ENCODE measurements around the gene PRSS33.

The PRSS33 gene

DNA sequence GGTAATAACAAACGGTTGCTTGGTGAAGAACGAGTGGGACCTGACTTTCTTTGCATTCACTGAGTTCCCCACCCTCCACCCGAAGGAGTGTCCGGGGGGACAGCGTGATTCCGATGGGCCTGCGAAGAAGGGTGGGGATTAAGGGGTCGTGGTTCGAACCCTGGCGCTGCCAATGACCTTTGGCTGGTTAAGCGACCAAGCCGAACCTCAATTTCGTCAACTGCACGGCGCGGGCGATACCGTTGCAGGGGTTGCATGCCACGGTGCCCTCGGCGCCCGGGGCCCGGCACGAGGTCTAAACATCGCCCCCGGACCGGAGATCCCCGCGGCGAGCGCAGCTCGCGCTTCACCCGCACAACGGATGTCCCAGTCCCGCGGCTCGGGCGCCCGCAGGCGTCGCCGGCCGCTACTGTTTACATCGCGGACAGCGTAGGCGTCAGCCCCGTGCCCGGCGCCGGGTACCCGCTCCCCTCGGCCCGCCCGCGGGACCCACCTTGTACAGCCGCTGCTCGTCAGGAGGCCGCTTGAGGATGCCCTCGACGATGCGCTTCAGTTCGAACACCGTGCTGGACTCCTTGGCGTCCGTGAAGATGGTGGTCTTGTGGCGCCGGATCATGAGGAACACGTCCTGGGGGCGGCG, 10.7 kb downstream of the PRSS33 start:
- DNase-seq, result no peak

DNA sequence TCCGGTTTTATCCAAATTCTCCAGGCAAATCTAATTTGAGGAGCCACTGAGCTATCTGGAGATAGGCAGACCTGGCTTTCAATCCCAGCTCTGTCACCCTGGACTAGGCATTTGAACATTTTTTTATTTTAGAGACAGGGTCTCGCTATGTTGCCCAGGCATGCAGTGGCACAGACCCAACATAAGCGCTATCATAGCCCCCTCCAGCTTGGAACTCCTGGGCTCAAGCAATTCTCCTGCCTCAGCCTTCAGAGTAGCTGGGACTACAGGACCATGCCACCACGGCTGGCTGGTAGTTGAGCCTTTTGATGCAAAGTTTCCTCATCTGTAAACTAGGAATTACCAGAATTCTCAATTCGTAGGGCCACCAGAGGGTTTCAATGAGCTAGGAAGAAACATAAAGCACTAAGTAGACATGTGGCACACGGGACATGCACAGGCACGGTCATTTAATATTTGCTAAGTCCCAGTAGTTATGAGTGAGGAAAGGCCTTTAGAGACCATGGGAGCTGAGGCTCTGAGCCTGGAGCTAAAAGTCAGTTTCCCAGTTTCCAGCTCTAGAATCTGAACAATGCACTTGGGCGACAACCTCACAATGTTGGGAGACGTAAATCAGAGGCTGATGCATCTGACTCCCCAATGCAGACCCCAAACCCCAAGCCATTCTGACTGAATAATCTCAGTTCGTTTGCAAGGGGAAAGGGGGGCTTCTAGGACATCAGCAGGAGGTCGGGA, 11.4 kb downstream of the PRSS33 start:
- no peak for DNase-seq

DNA sequence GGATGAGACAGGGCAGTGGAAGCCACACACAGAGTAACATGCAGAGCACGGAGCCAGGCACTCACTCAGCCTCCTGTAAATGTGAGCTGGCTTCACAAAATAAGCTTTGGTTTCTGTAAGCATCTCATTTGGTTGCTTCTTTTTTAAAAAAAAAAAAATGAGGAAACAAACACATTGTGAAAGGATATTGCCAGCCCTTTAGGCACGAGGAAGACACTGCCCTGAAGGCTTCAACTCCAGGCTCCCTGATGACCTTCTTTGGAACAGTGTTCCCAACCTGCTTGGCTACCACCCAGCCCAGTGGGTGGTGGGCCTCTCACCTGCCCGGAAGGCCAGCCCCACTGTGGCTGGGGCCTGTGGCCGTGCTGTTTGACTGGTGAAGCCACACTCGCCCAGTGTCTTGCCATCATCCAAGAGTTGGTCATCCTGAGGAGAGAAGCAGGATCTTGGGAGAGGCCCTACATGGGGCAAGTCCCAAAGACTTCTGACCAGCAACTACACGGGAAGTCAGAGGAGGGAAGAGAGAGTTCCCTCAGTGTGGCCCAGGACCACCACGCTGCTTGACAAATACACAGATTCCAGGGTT, 12.1 kb downstream of the PRSS33 start:
- no peak for DNase-seq

DNA sequence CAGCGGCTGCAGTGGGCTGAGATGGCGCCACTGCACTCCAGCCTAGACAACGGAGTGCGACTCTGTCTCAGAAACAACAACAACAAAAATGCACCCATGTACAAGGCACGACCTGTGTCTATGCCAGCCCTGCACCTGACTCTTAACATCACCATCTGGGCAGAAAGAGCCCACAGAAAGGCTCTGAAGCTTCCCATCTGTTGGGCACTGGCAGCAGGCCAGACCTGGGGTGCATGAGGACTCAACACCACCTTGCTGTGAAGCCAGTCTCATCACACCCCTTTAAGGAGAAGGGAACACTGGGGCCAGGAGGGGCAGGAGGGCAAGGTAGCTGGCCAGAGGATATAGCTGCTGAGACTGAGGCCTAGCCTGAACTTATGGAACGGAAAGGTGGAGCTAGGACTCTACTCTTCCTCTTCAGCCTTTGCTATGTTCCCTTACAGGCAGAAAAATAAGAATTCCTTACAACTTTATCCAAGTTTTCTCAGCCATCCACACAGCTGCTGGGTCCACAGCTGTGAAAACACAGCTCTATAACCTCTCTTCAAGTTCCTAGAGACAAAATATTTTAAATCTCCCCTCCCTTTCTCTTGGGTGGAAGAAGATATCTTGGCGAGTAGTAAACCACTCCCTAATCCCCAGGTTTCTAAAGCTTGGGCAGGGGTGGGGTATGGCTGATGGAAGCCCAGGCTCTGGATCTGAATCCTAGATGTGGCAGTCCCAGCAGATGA, 13.0 kb downstream of the PRSS33 start:
- no peak for DNase-seq

DNA sequence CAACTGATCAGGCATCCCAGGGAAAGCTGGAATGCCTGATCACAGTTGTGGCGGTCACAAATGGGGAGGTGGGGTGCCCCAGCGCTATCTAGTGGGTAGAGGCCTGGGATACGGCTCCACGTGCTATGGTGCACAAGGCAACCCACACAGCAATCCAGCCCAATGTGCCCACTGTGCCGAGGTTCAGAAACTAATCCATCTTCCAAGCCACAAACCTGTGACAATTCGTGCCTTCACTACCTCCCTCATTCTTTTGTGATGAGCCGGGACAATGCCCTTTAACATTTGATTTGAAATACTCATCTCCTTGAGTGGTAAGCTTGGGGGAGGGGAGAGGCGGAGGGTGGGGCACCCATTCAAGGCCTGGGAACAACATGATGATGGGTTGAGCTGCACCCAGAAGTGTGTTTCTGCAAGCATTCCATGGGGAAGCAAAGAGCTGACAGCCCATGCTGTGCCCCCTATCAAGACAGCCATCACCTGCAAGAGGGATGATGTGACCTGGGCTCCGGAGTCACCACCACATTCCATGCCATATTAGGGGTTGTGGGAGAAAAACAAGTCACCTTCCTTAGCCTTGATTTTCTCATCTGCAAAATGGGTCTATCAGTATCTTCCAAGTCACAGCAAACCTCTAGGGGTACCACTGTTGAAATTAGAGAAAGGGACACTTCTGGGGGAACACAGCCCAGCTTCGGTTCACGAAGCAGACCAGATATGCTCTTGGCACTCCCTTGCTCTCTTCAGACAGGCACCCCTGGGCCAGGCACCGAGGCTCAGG, 14.0 kb downstream of the PRSS33 start:
- DNase-seq, result no peak

DNA sequence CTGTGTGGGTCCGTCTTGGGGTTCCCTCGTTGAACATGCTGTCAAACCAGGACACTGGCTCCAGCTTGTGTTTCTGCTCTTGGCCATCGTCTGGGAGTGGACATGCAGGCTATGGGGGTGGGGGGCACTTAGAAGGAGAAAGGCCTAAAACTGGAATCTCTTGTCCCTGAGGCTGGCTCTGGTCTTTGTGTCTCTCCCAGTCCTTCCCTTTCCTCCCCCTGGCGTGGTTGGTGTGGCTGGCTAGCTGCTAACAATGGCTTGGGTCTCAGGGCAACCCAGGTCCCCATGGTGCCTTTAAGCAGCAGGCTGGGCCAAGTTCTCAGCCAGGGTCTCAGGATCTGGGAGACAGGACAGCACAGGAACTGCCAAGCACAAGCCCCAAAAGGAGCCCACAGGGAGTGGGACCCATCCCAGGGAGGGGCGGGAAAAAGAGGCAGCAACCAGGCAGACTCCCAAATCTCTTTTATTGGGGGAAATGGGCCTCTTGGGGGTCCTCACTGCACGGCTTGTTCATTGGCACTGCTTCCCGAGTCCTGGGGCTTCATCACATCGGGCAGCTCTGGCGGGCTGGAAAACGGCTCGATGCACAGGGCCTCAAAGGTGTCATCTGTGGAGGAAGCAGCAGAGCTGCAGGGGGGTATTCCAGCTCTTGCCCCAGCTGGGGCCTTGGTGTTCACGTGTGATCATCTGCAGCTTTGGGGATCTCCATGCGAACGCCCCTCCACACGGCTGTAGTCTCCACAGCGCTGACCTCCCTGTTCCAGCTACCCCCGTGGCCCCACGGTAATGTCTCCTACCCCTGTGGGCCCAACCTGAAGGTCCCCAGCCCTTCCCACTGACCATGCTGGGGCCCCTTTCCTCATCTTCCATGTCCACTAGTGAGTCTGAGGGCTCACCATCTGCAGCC, 15.6 kb downstream of the PRSS33 start:
- no peak for DNase-seq

DNA sequence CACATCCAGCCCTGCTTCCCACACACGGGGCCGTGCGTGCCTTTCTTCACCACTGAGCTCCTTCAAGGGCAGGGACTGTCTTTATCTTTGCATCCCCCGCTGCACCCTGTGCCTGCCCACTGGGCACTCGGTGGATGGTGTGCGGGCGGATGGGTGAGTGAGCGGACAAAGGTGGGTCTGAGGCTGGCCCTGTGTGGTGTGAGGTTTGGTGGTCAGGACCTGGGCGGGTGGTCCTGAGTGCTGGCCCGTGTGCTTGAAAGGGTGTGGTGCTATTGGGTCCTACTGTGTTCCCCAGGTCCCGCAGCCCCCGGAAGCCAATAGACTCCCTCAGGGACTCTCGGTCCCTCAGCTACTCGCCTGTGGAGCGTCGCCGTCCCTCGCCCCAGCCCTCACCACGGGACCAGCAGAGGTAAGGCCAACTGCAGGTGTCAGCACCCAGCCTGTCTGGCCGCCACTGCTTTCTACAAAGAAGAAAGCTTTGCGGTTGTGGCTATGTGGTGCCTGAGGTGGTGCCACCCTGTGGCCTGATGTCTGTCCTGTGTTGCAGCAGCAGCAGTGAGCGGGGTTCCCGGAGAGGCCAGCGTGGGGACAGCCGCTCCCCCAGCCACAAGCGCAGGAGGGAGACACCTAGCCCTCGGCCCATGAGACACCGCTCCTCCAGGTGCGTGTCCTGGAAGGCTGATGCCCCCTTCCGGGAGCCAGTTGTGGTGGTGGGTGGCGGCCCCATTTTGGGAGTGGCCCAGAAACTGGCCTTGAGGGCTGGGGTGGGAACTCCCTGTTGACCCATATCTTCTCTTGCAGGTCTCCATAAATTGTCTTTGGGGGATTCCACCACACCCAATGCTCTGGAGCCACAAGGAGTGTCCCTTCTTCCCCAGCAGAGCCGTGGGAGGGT, 17.1 kb downstream of the PRSS33 start:
- peak in 1 of 2 experiments; percentile 5 for DNase-seq

DNA sequence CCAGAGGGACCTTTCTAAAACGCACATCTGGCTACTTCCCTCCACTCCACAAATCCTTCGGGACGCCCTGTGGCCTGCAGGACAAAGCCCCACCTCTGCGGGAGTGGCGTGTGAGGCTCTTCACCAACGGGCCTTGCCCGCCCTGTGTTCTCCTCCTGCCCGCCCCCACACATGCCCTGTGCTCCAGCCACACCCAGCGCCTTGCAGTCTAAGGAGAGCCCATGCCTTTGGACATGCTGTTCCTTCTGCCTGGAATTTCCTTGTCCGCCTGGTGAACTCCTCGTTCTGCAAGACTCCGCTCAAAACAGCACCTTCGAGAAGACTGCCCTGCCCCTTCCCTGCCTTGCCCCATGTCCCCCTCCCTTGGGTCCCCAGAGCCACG, 17.7 kb downstream of the PRSS33 start:
- DNase-seq, result no peak

DNA sequence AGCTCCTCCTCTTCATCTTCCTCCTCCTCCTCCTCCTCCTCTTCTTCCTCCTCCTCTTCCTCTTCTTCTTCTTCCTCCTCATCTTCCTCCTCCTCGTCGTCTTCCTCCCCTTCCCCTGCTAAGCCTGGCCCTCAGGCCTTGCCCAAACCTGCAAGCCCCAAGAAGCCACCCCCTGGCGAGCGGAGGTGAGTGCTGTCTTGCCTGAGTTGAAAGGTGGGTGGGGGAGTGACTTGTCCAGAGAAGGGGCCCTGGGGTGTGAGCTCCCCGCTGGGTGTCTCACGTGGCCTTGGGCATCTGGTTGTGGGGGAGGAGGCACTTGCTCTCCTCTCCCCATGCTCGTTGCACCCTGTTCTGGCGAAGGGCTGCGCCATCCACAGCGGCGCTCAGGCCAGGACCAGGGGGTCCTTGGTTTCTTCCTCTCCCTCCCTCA, 18.2 kb downstream of the PRSS33 start:
- no peak for DNase-seq

DNA sequence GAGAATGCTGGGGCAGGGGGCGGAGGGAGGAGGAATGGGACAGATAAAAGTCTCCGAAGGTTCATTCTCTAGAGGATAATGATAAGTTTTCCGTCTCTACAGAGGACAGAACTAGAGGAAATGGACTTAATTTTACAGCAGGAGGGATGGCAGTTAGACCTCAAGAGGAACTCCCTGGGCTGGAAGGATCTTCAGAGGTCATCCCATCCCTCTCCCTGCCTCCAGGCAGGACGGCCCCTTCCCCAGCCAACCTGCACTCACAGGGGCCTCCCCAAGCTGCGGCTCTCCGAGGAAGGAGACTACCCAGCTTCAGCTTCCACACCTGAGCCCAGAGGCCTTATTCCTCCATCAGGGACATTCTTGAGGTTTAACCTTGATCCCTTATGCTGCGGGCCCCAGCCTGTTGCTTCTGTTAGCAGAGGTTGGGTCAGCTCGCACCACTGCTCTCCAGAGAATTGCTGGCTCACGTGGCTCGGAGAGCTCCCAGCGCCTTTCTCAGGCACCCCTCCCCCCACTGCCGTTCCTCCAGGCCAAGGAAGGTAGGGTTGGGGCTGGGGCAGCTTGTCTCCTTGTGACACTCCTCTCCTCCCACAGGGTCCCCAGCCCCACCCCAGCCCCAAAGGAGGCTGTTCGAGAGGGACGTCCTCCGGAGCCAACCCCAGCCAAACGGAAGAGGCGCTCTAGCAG, 18.8 kb downstream of the PRSS33 start:
- DNase-seq, result no peak

DNA sequence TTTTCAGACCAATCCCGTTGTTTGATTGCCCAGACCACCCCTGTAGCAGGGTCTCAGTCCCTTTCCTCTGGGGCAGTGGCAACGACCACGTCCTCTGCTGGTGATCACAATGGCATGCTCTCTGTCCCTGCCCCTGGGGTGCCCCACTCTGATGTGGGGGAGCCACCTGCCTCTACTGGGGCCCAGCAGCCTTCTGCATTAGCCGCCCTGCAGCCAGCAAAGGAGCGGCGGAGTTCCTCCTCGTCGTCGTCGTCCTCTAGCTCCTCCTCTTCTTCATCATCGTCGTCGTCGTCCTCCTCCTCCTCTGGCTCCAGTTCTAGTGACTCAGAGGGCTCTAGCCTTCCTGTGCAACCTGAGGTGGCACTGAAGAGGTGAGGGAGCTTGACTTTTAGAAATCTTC, 19.5 kb downstream of the PRSS33 start:
- no peak for DNase-seq

DNA sequence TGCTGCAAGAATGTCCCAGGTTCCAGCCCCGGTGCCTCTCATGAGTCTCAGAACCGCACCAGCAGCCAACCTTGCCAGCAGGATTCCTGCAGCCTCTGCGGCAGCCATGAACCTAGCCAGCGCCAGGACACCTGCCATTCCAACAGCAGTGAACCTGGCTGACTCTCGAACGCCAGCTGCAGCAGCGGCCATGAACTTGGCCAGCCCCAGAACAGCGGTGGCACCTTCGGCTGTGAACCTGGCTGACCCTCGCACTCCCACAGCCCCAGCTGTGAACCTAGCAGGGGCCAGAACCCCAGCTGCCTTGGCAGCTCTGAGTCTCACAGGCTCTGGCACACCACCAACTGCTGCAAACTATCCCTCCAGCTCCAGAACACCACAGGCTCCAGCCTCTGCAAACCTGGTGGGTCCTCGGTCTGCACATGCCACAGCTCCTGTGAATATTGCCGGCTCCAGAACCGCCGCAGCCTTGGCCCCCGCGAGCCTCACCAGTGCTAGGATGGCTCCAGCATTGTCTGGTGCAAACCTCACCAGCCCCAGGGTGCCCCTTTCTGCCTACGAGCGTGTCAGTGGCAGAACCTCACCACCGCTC, 20.1 kb downstream of the PRSS33 start:
- DNase-seq, result no peak

DNA sequence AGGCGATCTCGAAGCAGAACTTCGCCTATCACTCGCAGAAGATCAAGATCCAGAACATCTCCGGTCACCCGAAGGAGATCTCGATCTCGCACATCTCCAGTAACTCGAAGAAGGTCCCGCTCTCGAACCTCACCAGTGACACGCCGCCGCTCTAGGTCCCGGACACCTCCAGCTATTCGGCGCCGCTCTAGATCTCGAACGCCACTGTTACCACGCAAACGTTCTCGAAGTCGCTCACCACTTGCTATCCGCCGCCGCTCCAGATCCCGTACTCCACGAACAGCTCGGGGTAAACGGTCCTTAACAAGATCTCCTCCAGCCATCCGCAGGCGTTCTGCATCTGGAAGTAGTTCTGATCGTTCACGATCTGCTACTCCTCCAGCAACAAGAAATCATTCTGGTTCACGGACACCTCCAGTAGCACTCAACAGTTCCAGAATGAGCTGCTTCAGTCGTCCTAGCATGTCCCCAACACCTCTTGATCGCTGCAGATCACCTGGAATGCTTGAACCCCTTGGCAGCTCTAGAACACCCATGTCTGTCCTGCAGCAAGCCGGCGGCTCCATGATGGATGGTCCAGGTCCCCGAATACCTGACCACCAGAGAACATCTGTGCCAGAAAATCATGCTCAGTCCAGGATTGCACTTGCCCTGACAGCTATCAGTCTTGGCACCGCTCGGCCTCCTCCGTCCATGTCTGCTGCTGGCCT, 20.8 kb downstream of the PRSS33 start:
- DNase-seq, result no peak

DNA sequence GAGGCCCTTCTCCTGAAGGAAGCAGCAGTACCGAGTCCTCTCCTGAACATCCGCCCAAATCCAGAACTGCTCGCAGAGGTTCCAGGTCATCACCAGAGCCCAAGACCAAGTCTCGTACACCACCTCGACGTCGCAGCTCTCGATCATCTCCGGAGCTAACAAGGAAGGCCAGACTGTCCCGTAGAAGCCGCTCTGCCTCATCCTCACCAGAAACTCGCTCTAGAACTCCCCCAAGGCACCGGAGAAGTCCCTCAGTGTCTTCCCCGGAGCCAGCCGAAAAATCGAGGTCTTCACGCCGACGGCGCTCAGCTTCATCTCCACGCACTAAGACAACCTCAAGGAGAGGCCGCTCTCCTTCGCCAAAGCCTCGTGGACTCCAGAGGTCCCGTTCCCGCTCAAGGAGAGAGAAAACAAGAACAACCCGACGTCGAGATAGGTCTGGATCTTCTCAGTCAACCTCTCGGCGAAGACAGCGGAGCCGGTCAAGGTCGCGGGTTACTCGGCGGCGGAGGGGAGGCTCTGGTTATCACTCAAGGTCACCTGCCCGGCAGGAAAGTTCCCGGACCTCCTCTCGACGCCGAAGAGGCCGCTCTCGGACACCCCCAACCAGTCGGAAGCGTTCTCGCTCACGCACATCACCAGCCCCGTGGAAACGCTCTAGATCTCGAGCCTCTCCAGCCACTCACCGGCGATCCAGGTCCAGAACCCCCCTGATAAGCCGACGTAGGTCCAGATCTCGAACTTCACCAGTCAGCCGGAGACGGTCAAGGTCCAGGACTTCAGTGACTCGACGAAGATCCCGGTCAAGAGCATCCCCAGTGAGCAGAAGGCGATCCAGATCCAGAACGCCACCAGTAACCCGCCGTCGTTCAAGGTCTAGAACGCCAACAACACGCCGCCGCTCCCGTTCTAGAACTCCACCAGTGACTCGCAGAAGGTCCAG, 21.6 kb downstream of the PRSS33 start:
- no peak for DNase-seq

DNA sequence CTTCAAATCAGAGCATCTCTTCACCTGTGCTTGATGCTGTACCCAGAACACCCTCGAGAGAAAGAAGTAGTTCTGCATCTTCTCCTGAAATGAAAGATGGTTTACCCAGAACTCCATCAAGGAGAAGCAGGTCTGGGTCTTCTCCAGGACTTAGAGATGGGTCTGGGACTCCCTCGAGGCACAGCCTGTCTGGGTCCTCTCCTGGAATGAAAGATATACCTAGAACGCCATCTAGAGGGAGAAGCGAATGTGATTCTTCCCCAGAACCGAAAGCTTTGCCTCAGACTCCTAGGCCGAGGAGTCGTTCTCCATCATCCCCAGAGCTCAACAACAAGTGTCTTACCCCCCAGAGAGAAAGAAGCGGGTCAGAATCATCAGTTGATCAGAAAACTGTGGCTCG, 22.6 kb downstream of the PRSS33 start:
- DNase-seq, result no peak

DNA sequence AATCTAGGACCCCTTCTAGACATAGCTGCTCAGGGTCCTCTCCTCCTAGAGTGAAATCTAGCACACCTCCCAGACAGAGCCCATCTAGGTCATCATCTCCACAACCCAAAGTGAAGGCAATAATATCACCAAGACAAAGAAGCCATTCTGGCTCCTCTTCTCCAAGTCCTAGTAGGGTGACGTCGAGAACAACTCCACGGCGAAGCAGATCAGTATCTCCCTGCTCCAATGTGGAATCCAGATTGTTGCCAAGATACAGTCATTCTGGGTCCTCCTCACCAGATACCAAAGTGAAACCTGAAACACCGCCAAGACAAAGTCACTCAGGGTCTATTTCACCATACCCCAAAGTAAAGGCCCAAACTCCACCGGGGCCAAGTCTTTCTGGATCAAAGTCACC, 24.2 kb downstream of the PRSS33 start:
- DNase-seq, result no peak

DNA sequence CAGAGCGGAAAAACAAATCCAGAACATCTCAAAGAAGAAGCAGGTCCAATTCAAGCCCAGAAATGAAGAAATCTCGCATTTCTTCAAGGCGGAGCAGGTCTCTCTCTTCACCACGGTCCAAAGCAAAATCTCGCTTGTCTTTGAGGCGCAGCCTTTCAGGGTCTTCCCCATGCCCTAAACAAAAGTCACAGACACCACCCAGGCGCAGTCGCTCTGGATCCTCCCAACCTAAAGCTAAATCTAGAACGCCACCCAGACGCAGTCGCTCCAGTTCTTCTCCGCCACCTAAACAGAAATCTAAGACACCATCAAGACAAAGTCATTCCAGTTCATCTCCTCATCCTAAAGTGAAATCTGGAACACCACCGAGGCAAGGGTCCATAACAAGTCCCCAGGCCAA, 24.6 kb downstream of the PRSS33 start:
- DNase-seq, result no peak

Data from AML-193 (cell line).